Activated T-cell treated with anti-CD3 and anti-CD28 coated beads for 24 hours (primary cell): ENCODE data around the gene MACROD1.

Experiments used
- DNase-seq: peaks from one replicate; pipeline ENCODE4 v3.0.0-alpha.2; 2020; ENCODE audit warnings: low read depth

Gene MACROD1

DNA sequence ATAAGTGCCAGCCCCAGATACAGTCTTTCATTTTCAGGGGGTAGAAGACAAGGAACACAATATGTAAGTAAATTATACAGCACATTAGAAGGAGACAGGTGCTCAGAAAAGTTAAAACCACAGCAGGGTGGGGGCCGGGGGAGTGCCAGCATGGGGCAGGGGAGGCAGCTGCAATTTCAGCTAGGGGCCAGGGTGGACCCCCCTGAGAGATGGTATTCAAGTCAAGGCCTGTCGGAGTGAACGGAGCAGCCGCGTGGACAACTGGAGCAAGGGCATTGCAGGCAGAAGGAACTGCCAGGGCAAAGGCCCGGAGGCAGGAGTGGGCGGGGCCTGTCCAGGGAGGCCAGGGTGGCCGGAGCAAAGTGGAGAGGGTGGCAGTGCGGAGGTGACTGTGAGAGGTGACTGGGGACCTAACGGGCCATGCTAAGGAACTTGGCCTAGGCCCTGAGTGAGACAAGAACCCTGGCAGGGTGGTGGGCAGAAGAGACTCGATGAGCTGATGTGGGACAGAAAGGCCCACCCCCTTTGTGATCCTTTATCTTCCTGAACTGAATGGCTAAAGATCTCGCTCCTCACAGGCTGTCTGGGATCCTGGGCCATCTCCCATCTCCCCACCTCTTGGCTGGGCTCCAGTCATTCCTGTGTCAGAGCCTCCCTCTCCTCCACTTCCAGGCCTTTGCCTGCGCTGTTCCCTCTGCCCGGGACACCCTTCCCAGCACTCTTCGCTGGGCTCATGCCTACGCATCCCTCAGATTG is 152.6 kb downstream of the MACROD1 start:
- no peak for DNase-seq

- DNase-seq, result no peak
Measured at GRCh38 chr11:64011371-64011770, 154.5 kb downstream of the MACROD1 start.

DNA sequence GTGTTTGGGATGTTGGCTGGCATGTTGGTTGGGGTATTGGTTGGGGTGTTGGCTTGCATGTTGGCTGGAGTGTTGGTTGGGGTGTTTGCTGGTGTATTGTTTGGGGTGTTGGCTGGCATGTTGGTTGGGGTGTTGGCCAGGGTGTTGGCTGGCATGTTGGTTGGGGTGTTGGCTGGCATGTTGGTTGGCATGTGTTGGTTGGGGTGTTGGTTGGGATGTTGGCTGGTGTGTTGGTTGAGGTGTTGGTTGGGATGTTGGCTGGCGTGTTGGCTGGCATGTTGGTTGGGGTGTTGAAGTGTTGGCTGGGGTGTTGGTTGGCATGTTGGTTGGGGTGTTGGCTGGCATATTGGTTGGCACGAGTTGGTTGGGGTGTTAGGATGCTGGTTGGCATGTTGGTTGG is 155.1 kb downstream of the MACROD1 start:
- no peak for DNase-seq

- DNase-seq, result no peak
Measured at GRCh38 chr11:64009710-64010109, 156.2 kb downstream of the MACROD1 start.

DNA sequence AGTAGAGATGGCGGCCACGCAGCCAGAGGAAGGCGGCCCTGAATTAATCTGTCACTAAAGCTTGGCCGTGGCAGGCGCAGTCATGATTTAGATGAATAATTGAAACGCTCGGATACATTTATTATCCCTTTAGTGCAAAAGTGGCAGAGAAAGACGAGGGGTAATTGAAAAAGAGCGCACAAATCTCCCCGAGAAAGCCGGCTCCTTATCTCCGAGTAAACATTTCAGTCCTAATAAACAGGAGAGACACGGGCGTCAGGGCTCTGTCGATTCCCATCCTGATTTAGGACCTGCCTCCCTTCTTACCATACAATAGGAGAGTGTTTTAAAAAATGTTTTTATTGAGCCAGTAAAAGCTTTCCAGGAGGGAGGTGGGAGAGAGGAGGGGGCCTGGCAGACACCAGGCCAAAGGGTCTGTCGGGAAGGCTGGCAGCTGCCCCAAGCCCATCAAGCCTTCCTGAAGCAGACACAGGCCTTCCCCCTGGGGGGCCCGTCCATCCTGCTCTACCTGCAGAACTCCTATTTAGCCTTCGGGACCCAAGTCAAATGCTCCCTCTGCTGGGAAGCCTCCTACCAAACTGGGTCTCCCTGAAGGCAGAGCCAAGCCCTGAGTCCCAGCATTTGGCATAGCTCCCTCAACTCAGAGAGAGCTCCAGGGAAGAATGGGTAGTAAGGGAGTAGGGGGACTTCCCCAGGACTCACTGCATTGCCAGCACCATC is 156.8 kb downstream of the MACROD1 start:
- no peak for DNase-seq

DNA sequence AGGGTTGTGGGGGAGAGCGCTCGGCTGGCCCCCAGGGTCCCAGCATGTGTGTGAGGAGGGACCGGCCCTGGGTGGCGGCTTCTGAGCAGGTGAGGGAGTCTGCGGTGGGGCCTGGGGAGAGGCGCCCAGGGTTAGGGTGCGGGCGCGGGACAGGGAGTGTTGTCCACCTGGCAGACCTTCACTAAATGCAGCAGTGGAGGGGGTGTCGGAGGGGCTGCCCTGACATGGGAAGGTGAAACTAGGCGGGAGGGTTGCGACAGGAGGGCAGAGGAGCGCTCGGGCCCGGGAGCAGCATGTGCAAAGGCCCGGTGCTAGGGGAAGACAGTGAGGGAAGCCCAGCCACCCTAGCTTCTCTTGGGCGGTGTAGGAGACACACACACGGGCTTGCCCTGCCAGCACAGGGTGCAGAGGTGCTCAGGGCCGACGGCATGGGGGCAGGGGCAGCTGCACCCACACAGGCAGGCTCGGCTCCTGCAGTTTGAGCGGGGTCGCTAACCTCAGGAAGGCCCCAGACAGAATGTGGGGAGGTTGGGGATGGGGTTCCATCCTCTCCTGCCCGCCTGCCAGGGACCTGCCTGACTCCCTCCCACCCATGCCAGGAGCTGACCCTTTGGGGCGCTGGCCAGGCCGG is 157.5 kb downstream of the MACROD1 start:
- DNase-seq, result no peak

DNA sequence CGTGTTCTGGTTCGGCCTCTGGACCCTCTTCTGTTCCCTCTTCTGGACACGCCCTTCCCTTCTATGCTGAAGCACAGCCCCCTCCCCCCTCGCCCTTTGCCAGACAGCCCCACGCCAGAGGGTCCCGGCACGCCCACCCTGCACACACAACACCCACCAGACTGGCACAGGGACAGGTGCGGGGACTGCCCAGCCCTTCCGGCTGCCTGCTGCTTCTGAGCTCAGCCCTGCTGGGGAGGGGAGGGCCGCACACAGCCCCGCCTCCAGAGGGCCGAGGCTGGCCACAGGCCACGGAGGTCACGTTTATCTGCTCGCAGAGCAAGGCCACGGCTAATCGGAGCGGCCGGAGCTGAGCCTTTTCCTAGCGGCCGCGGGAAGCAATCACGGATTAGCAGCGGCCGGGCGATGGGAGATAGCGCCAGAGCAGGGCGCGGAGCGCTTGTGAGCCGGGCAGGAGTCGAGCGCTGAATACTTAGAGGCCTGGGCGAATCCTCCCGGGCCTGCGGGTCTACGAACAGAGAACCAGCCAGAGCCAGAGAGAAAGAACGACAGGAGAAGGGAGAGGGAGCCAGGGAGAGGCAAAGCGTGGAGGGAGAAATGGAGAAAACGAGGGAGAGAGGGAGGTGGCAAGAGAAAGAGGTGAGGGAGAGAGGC is 158.2 kb downstream of the MACROD1 start:
- DNase-seq, result no peak

DNA sequence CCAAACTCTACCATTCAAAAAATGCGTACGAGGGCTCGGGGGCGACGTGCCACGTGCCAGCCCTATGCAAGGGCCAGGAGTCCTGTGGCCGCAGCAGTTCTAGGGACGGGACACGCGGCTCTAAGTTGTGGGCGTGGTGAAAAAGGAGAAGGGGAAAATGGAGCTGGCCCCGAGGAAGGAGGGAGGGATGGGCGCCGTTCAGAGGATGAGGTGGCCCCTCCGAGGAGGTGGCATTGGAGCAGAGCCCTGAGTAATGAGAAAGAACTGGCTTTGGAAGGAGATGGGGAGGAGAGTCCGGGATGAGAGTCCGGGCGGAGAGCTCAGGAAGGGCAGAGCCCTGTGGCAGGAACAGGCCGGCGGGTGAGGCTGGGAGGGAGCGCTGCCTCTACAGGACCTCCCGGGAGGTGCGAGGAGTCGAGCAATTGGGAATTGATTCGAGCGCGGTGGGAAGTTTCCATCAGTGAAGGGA is 158.7 kb downstream of the MACROD1 start:
- DNase-seq, result no peak

DNA sequence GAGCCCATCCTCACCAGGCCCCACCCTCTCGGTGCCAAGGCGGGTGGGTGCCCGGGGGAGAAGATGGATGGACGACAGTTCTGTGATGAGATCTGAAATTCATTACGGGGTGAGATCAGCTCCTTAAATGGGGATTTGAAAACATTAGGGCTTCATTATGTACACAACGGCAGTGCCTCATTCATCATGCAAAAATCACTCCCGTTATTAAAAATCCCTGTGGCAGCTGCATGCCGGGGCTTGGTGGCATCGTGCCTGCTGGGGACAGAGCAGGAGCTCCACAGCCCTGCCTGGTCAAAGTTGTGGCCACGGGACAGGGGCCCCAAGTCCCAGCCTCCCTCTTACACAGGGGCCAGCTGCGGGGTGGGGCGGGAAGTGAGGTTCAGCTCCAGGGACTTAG is 159.5 kb downstream of the MACROD1 start:
- DNase-seq, result no peak

DNA sequence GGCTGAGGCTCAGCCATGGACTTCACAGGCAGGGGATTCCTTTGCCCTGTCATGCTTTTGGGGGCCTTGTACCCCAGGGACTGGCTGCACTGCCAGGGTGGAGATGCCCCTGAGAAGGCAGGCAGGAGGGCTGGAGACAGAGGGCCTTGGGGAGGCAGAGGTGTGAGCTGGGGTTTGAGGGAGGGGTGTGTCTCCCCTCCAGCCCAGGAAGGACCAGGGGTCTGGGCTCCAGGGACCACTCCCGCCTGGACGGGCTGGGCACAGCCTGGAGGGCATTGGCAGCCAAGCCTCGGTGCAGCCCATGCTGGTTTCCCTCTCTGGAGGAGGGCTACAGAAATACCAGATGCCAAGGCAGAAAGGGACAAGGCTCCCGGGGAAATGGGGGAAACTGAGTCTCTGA is 160.2 kb downstream of the MACROD1 start:
- no peak for DNase-seq

GRCh38 chr11:64004590-64004984 is 161.3 kb downstream of the MACROD1 start:
- no peak for DNase-seq

DNA sequence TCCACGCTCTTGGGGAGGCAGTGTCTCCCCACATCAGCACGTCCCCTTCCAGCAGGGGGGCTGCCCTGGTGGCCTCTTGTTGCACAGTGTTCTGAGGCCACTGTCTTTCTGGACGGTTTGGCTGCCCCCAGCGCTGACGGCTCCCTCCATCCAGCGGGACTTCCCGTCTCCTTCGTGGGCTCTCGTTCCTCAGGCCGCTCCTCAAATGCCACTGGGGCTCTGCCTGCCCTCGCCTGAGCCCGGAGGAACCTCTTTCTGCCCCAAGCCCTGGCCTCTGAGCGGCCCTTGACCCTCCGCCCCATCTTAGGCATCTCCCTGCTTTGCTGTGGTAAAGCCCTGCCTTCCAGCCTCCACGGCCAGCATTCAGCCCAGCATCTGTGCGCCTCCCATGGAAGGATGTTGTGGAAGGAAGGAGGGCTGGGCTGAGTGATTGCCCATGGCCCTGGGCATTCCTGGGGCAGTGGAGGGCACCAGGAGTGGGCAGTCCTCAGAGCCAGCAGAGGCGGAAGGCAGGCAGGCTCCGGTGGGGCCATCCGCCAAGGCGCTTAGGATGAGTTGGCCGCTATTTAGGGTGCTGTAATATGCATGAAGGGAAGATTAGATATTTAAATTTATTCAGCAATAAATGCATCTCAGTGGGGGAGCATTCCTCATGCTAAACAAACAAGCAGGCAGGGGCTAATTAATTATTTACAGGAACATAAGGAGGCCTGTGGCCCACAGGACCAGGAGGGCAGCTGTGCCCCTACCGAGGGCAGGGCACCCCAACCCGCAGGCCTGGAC is 161.9 kb downstream of the MACROD1 start:
- no peak for DNase-seq

- no peak for DNase-seq
Measured at GRCh38 chr11:64001484-64002420, 164.2 kb downstream of the MACROD1 start.

DNA sequence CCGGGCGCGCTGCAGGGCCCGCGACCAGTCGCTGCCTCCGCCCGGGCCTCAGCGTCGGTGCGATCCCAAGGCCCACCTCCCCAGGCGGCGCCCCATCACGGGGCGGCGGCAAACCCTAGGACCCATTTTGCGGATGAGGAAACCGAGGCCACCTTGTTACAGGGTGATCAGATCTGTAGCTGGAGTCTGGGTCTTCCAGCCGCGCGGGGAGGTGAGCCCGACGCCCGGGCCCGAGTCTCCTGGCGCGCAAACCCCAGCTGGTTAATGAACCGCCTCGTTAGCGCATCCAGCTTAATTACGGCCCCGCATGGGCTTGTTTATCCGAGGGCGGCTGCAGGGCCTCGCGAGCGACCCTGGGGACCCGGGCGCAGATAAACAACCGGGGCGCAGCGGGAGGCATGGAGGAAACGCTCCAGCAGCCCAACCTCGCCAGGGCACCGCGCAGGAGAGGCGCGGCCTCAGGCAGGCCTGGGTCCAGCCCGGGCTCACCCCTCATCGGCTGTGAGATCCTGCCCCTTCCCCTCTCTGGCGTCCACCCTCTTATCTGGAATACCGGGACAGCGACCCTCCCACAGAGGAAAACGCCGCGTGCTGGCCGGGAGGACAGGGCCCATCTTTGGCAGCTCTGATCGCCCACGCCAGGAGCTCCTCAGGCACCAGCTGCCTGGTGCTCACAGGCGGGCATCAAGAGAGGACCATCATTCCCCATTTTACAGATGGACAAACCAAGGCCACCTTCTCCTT is 165.0 kb downstream of the MACROD1 start:
- no peak for DNase-seq

- peak; percentile 61 for DNase-seq
Measured at GRCh38 chr11:64000026-64000739, 165.7 kb downstream of the MACROD1 start.

GRCh38 chr11:63999349-64000025 is 166.4 kb downstream of the MACROD1 start:
- peak; percentile 56 for DNase-seq

- DNase-seq, result no peak
Measured at GRCh38 chr11:63998558-63999348, 167.2 kb downstream of the MACROD1 start.
